NCI-H1694 (cell line): ENCODE results near the gene IDI2.
"Not testable (repeated sequence)": the region's sequence is repeated elsewhere in the genome, so short reads cannot be mapped to it uniquely, and the experiment has no call there.

Experiments
- DNase-seq: peaks from one replicate; lab custom pipeline; 2025; lab: John Stamatoyannopoulos, UW

The IDI2 gene

DNA sequence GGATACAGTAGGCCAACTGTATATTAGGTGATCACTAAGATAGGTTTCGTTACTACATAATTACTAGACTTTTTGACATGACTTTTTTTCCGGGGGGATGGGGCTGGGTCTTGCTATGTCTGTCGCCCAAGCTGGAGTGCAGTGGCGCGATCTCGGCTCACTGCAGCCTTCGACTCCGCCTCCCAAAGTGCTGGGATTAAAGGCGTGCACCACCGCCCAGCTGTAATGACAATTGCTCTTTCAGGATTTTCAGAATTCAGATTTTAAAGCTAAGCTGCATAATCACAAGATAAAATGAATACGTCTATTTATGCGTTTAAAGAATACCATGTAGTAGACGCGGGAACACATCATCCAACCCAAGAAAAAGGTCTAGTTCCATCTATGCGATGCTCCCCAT, 22.3 kb upstream of the IDI2 start:
- no peak for DNase-seq

DNA sequence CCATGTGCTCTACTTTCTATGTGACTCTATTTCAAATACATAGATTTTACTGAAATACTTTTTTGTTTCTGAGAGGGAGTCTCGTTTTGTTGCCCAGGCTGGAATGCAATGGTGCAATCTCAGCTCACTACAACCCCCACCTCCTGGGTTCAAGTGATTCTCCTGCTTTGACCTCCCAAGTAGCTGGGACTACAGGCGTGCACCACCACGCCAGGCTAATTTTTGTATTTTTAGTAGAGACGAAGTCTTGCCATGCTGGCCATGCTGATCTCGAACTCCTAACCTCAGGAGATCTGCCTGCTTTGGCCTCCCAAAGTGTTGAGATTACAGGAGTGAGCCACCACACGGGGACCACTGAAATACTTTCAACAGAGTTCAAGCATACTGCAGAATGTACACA, 19.8 kb upstream of the IDI2 start:
- DNase-seq, result no peak

GRCh38 chr10:1044964-1045363, 19.3 kb upstream of the IDI2 start:
- no peak for DNase-seq

DNA sequence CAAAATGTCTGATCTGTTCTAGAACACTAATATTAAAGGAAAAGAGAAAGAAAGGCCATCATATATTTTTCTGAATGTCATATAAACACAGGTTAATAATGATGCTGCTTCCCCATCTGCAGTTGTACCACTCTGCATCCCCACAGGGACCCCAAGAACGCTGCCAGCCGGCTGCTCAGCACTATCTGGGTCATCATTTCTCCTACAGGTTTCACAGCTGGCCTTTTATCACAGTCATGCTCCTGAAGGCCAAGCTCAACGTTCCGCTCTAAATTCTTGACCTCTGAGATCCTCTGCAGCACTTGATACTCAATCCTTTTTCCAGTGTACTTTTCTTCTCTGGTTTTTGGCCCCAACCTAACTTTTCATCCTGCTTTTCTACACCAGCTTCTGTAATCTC, 18.5 kb upstream of the IDI2 start:
- DNase-seq, result no peak

DNA sequence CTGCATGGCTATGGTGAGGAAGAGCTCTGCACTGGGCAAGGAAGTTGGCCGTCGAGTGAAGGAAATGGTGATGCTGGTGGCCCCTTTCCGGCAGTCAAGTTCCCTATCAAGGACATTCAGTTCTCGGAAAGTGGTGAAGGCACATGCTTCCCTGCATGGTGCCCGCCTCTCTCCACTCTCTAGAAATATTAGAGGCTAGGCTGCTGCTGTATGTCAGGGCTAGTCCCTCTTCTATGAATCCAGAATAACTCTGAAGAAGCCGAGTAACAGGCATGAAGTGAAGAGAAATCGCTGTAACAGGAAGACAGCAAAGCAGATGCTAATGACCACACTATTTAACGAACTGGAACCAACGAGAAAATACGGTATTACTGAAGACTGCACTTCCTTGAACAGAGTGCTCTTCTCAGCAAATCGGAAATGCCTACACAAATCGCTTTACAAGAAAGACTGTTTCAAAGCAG, 17.9 kb upstream of the IDI2 start:
- DNase-seq, result no peak

GRCh38 chr10:1041514-1041913, 15.9 kb upstream of the IDI2 start:
- no peak for DNase-seq

DNA sequence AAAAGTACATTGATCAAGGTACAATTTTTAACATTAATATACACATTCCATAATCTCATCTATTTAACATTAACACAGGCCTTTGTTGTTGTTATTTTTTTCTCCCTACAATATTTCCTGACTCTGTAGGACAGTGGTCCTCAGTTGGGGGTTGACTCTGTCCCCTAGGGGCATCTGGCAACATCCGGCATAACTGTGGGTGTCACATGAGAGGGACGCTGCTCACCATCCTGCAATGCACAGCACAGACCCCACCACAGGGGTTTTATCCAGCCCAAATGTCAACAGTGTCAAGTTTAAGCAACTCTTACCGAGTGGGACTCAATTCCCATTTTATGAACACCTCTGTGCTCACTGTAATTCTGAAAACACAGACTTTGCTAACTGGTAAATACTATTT, 14.5 kb upstream of the IDI2 start:
- no peak for DNase-seq

DNA sequence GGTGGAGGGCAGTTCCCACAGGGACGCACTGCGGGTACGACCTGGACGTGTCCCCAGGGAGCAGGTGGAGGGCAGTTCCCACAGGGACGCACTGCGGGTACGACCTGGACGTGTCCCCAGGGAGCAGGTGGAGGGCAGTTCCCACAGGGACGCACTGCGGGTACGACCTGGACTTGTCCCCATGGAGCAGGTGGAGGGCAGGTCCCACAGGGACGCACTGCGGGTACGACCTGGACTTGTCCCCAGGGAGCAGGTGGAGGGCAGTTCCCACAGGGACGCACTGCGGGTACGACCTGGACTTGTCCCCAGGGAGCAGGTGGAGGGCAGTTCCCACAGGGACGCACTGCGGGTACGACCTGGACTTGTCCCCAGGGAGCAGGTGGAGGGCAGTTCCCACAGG, 13.1 kb upstream of the IDI2 start:
- not testable (repeated sequence) for DNase-seq

GRCh38 chr10:1037098-1037497, 11.4 kb upstream of the IDI2 start:
- no peak for DNase-seq

- DNase-seq, result no peak
Measured at GRCh38 chr10:1036341-1036791, 10.7 kb upstream of the IDI2 start.

DNA sequence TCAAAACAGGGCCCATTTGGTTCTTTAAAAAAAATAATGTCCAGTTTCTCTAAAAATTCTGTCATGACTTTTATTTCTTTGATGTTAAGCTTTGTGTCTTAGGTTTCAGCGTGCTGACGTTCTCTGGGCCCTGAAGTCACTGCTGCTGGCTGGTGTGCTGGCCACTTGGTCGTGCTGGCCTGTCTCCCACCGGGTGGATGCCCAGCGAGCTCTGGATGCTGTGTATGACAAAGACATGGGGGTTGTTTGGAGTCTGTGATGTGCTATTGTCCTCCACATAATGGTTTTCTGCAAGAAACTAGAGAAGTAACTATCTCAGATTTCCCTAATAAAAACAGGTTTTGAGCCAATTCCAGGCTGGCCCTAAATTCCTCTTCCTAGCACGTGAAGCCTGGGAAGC, 9.5 kb upstream of the IDI2 start:
- DNase-seq, result no peak

DNA sequence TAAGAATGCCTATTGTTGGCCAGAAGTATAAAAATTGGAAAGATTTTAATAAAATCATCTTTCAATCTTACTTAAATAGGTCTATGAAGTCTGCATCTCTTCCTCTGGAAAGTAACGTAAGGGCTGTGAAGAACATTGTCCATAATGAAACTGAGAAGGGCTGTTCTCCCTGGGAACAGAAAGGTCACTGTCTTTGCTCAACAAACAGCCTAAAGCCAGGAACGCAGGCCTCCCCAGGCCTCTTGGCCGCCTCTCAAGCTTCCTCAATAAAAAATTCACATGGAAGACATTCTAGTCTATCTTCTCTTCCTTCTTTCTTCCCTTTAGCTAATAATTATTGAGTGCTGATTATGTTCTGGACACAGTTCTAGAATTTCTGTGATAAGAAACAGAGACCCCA, 9.1 kb upstream of the IDI2 start:
- DNase-seq, result no peak

DNA sequence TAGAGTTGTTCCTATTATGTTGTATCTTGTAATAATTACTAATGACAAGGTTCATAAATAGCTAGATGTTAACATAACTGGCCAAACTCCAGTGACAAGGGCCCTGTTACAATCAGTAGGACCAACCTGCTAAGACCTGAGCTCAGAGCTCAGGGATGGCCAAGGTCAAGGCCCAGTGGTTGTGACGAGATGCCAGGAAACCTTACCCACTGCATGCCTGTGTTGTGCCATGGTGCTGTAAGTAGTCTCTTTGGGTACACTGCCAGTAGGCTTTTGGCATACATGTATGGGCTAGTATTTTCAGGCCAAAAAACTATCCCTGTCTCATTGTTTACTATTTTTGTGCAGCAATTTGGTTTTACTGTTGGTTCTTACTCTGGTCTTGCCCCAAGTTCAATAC, 7.9 kb upstream of the IDI2 start:
- no peak for DNase-seq

DNA sequence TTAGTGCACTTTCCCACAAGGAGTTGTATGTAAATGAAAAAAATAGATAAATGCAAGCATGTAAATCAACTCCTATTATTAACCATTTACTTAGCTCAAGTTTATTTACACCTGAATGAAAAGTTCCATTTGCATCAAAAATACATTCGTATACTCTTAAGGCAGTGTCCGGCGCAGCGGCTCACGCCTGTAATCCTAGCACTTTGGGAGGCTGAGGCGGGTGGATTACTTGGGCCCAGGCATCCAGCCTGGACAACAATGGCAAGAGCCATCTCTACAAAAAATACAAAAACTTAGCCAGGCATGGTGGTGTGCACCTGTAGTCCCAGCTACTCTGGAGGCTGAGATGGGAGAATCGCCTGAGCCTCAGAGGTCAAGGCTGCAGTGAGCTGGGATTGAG, 4.2 kb upstream of the IDI2 start:
- no peak for DNase-seq

GRCh38 chr10:1026578-1026977, 919 bp upstream of the IDI2 start:
- DNase-seq, result no peak

- DNase-seq, result no peak
Measured at GRCh38 chr10:1024103-1024502, 1.6 kb downstream of the IDI2 start.

- no peak for DNase-seq
Measured at GRCh38 chr10:1022413-1022812, 3.2 kb downstream of the IDI2 start.

- no peak for DNase-seq
Measured at GRCh38 chr10:1020958-1021357, 4.7 kb downstream of the IDI2 start.

- DNase-seq, result no peak
Measured at GRCh38 chr10:1020460-1020859, 5.2 kb downstream of the IDI2 start.

DNA sequence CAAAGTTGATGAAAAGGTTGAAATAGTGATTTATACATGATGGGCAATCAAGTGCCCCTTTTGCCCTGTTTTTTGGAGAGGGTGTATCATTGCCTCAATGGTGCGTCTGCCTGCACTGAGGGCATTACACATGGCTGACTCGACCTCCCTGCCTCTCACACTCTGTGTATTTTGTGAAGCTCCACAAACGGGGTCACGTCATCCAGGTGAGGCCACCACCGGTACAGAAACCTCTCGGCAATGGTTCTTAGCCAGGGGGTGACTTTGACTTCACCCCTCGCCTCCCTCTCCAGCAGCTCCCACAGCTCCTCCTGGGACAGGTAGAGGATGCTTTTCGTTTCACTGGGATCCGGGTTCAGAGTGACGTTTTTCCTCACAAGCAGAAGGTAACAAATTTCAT, 6.3 kb downstream of the IDI2 start:
- no peak for DNase-seq

DNA sequence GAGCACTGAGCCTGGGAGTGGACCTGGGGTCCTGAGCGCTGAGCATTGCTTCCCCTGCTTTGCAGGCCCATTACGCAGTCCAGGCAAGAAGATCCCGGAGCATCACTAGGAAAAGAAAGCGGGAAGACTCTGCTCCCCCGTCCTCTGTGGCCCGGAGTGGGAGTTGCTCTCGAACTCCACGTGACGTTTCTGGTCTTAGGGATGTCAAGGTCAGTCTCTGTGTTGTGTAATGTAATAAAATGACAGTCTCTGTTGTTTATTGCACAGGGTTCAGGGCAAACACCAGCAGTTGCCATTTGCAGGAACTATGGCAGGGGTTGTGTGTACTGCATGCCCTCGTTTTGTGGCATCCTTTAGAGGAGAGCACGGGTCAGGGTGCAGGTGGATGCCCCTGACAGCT, 10.0 kb downstream of the IDI2 start:
- no peak for DNase-seq

- DNase-seq, result no peak
Measured at GRCh38 chr10:1011696-1012095, 14.0 kb downstream of the IDI2 start.

GRCh38 chr10:1010703-1011102, 15.0 kb downstream of the IDI2 start:
- no peak for DNase-seq

GRCh38 chr10:1009947-1010346, 15.7 kb downstream of the IDI2 start:
- not testable (repeated sequence) for DNase-seq

GRCh38 chr10:1009071-1009494, 16.6 kb downstream of the IDI2 start:
- no peak for DNase-seq
